ENCODE measurements around the gene TBC1D22A.

TBC1D22A gene

DNA sequence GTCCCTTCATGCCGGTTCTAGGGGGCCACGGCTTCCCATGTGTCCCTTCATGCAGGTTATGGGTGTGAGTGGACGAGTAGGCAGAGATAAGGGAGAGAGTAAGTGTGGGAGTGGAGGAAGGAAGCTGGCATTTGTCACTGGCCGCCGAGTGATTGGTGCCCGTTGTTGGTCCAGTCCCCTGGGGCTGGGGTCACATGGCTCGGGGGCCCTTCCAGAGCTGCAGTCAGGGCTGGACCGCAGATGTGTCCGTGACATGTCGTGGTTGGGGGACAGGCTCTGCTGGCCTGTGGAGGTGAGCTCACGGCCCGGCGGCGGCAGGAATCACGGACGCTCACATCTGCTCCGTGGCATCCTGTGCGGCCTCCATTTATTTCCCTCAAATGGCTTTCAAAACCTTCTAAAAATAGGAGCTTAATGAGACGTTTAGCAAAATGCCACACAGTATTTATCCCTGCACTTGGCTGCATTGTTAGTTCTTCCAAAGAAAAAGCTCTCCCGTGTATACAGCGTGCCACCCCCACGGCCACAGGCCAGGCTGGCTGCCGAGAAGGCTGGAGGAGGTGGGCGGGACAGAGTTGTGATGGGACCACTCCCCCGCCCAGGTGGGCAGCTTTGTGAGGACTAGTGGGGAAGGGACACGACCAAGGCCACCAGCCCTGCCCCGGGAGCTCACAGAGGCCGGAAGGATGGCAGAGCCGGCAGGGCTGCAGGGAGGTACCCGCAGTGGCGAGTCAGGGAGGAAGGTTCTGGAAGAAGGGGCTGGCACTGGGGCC lies 386.7 kb downstream of the TBC1D22A start:
- no peak for DNase-seq

DNA sequence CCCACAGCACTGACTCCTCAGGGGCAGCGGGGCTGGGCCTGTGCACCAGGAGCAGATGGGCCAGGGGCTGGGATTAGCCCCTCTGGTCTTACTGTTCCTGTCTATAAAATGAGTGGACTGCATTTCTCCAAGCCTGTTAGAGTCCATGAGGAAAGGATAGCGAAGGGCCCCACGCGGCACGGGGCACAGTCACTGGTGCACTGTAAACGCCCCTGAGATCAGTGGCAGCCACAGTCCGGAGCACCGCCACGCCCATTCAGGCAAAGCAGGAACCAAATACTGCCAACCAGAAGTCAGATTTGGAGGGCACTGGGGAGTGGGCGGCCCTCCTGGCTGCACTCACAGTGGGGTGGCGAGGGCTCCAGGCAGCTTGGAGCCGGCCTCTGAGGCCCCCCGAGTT lies 387.5 kb downstream of the TBC1D22A start:
- no peak for DNase-seq

DNA sequence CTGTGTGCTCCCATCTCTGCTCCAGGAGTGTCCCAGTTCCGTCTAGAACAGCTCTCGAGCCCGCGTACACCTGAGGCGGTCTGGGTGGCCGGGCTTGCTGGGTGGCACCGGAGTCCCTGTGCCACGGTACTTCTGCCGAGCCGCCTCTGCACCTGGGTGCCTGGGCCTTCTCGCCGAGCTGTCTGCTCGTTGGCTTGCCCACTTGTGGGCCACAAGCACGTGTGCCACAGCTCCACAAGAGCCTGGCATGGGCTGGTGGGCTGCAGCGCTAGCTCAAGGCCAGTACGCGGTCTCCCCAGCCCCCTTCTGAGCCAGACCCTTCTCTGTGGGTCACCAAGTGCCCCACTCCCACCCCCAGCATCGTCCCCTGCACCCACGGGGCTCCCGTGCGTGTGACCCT lies 388.0 kb downstream of the TBC1D22A start:
- DNase-seq, result no peak

DNA sequence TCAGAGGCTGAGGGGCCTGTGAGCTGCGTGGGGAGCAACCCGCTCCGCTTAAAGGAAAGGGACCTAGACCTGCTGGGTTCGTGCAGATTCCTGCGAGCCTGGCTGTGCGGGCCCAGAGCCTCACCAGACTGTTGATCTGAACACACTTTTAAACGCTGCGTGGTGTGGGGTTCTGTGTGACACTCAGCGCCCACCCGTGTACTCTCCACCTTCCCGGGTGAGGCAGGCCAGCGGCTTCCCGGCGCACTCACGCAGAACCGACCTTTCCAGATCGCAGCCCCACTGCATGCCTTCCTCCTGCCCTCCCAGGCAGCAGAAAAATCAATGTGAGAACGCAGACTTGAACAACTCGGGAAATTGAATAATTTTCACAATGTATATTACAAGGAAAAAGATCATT lies 388.6 kb downstream of the TBC1D22A start:
- no peak for DNase-seq

- DNase-seq, result no peak
Observed at GRCh38 chr22:47151490-47151889, 389.0 kb downstream of the TBC1D22A start.

DNA sequence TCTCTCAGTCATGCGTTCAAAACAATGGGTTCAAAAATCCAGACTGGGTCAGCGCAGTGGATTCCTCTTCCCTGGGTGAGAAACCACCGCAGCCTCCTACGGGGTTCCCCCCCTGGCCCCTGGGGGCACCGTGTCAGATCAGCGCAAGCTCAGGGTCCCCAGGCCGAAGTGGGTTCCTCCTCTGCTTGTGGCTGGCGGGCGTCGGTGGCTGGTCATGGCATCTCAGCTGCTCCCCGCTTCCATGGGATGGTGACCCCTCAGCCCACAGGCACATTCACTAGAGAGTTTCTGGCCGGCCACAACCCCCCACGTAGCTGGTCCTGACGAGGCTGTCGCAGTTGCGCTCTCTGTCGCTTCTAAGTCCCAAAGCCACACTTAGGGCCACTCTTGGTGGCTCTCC lies 389.8 kb downstream of the TBC1D22A start:
- no peak for DNase-seq

GRCh38 chr22:47152938-47153337 lies 390.5 kb downstream of the TBC1D22A start:
- DNase-seq, result no peak

- DNase-seq, result no peak
Observed at GRCh38 chr22:47153854-47154525, 391.5 kb downstream of the TBC1D22A start.

DNA sequence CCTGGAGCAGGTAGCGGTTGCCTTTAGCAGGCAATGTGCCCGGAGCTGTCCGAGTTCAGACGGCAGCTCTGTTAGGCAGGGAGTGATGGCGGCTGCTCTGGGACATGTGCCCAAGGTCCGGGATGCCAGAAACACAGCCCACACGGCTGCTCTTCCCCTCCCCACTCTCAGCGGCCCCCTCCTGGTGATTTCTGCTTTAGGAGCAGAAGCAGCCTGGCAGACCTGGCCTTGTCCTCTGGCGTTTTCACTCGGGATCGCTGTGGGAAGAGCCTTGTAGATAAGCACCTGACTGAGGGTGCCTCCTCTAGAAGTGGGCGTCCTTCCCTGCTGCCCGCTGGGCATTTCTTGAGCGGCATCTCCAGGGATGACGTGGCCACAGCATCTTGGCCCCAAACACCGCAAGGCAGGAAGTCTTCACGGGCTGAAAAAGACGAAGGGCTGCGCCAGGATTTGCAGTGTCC lies 392.2 kb downstream of the TBC1D22A start:
- DNase-seq, result no peak

GRCh38 chr22:47155131-47155885 lies 392.9 kb downstream of the TBC1D22A start:
- DNase-seq, result no peak

GRCh38 chr22:47155912-47156311 lies 393.5 kb downstream of the TBC1D22A start:
- no peak for DNase-seq

DNA sequence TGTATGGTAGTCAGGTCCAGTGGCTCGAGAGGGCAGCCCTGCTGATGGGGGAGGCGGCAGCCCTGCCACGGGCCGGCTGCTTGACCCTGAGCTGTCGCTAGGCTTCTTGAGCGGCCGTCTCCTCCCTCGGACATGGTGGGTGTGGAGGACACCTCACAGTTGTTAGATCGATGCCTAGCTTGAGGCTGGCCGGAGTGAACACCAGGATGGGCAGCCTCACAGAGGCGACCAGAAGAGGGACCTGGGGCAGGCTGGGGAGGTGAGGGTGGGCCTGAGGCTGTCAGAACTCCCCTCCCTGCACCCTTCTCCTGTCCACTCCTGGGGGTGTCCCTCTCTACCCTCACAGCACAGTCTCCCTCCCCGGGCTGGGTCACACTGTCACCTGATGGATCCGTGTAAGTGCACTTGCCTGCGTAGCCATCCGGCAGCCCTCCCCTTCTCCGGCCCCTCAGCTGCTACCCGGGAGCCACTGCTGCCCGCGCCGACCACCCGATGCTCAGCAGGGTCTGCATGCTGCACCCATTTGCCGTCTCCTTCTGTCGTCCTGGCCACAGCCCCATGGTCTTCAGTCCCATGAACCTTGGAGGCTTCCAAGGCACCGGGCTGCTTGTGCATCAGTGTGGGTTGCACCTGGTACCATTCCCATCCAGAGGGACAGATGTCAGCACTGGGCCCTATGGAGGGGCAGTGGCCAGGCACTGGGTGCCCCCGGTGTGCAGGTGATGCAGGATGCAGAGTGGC lies 394.1 kb downstream of the TBC1D22A start:
- DNase-seq, result no peak

DNA sequence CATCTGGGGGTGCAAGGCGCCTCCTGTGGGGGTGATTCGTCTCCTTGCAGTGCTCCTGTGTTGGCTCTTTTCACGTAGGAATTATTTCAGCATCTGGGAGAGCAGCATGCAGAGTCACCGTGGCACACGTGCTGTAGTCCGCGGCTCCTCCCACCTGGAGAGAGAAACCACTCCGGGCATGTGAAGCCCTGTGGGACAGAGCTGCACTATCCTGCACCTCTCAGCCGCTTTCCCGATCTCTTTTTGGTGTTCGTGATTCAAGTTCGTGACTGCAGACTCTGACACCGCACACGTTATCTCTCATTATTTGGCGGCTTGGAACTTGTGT lies 394.6 kb downstream of the TBC1D22A start:
- no peak for DNase-seq

DNA sequence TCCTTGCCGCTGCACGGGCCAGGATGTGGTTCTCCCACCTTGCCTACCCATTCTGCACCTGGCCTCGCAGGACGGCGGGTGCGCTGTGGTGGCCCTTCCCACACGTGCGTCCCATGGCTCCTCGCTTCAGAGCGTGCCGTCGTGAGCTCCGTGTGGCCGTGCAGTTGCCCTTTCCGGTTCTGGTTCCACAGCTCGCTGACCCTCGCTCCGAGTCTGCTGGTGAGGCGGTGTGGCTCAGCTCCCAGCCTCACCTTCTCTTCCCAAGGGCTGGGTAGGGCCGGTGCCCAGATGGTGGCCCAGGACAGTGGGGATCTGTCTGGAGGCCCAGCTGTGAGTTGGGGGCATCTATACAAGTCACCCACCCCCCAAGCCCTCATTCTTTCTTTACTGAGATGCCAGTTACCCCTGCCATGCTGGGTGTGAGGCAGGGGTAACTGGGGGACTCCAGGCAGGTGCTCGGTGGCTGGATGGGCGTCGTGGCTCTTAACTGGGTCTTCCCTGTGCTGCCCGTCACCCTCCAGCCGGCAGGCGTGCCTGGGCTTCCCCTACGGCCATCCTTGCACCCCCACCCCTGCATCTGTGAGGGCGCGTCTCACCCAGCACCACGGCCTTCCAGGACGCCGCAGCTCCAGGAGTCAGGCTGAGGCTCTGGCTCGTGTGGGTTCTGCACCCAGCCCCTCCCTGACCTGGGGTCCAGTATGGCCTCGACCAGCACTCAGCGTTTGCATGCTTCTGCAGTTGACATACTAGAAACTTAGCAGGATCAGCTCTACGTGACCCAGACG lies 395.2 kb downstream of the TBC1D22A start:
- no peak for DNase-seq

DNA sequence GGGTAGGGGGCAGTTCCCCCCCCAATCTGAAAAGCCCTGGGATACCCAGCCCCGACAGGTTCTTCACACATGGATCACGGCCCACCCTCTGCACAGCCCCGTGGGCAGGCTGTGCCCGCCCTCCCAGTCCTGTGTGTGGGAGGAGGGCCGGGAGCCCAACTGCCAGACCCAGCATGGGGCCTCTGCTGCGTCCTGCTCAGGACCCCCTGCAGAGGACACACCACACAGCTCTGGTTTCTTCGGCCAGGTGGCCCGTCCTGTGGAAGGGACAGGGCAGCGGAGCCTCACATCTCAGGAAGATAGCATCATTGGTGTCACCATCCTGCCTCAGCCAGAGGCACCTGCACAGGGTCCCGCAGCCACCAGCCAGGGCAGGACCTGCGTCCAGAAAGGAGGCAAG lies 396.0 kb downstream of the TBC1D22A start:
- no peak for DNase-seq

- DNase-seq, result no peak
Observed at GRCh38 chr22:47159592-47159991, 397.1 kb downstream of the TBC1D22A start.

- DNase-seq, result no peak
Observed at GRCh38 chr22:47160141-47160541, 397.7 kb downstream of the TBC1D22A start.

GRCh38 chr22:47160781-47161520 lies 398.5 kb downstream of the TBC1D22A start:
- no peak for DNase-seq

- no peak for DNase-seq
Observed at GRCh38 chr22:47161631-47162030, 399.2 kb downstream of the TBC1D22A start.

DNA sequence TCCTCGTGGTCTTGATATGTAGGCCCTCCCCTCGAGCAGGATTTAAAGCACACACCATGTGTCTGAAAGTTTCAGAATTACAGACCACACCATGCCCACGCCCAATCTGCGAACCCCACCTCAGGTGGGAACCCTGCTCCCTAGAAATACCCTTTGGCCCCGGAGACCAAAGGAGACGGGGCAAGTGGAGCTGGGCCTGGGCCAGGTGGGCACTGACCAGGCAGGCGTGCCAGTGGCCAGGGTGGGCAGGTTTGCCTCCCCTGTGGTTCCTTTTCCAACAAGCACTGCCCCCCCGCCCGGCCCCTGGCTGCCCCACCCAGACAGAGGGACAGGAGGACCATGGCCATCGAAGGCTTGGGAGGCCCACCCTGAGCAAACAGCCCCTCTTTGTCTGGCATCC lies 400.4 kb downstream of the TBC1D22A start:
- DNase-seq, result no peak

GRCh38 chr22:47163481-47163855 lies 401.0 kb downstream of the TBC1D22A start:
- no peak for DNase-seq
